Caco-2 (cell line): ENCODE data around the gene PCIF1. TPM values are rescaled to one million over a fixed set of nuclear protein-coding genes. Genes with fewer than 3 reads are reported as not detected.

Experiments used
- BruUV-seq: library from RNA; stranded (reverse); fragments of 400-500 nt; replicated peaks from 2 replicates; lab custom pipeline; 2021; lab: Mats Ljungman, UMichigan
- CTCF ChIA-PET: fragments of 300-600 bp; sonication (Branson Sonifier 250); formaldehyde crosslinking; loops from one replicate; lab custom pipeline; 2022; ENCODE audit warnings: antibody characterized with exemption; lab: Charles Lee
- POLR2A ChIA-PET: fragments of 300-600 bp; sonication (Branson Sonifier 250); formaldehyde crosslinking; loops from one replicate; lab custom pipeline; 2022; ENCODE audit warnings: antibody characterized with exemption; lab: Charles Lee
- DNase-seq, 2 experiments: peaks; one replicate each; pipeline versions ENCODE4 v3.0.0 to v3.0.0-alpha.2; 2020 to 2022
- H3K27me3 ChIP-seq: replicated peaks from 2 replicates; pipeline ENCODE4 v1.6.0; 2011; ENCODE audit warnings: low read length; ENCODE audit not compliant: control insufficient read depth, insufficient read depth
- H3K36me3 ChIP-seq: 2 replicates; pipeline ENCODE4 v1.5.1; 2011; ENCODE audit warnings: low read length; ENCODE audit not compliant: control insufficient read depth, insufficient read depth
- H3K4me1 ChIP-seq: fragments of 250-450 bp; sonication (Bioruptor Pico); 2 replicates; pipeline ENCODE4 v1.5.1; 2020; ENCODE audit warnings: mild to moderate bottlenecking
- H3K4me3 ChIP-seq: 2 replicates; pipeline ENCODE4 v1.5.1; 2011; ENCODE audit warnings: low read depth, mild to moderate bottlenecking, control low read depth, low read length
- H3K9me3 ChIP-seq: fragments of 250-450 bp; sonication (Bioruptor Pico); 2 replicates; pipeline ENCODE4 v1.5.1; 2020; ENCODE audit warnings: mild to moderate bottlenecking, moderate library complexity
- H3K27ac Mint-ChIP-seq: one replicate; pipeline ENCODE4 v1.8.0; 2022; ENCODE audit warnings: mixed read lengths; ENCODE audit not compliant: unreplicated experiment
- H3K27me3 Mint-ChIP-seq: one replicate; pipeline ENCODE4 v1.8.0; 2022; ENCODE audit warnings: mixed read lengths; ENCODE audit not compliant: insufficient read depth, unreplicated experiment
- H3K36me3 Mint-ChIP-seq: one replicate; pipeline ENCODE4 v1.8.0; 2022; ENCODE audit warnings: mild to moderate bottlenecking, mixed read lengths; ENCODE audit not compliant: insufficient read depth, unreplicated experiment
- H3K4me1 Mint-ChIP-seq: one replicate; pipeline ENCODE4 v1.8.0; 2022; ENCODE audit warnings: low read depth, mixed read lengths; ENCODE audit not compliant: unreplicated experiment
- H3K4me3 Mint-ChIP-seq: one replicate; pipeline ENCODE4 v1.8.0; 2022; ENCODE audit warnings: mild to moderate bottlenecking, moderate library complexity, mixed read lengths; ENCODE audit not compliant: unreplicated experiment
- H3K9me3 Mint-ChIP-seq: one replicate; pipeline ENCODE4 v1.8.0; 2022; ENCODE audit warnings: mixed read lengths; ENCODE audit not compliant: unreplicated experiment
- intact Hi-C: fragments of 100-400 bp; cut with micrococcal nuclease; formaldehyde crosslinking; loops from one replicate; pipeline ENCODE4 v1.10.0; 2022; ENCODE audit not compliant: unreplicated experiment
- total RNA-seq: library from RNA; stranded (reverse); gene quantifications from 2 replicates; pipeline ENCODE4 v1.2.3, GENCODE V29; 2022
- TF ChIP-seq, protein P1 (sequence below), 2 experiments: fragments of 200-600 bp in 1 of 2; IDR thresholded peaks; 1 replicate in 1 of 2; 2 replicates in 1 of 2; pipeline versions ENCODE4 v1.5.1 to v1.8.0; 2011 to 2022; ENCODE audit warnings: antibody characterized with exemption in 1 of 2, control low read depth in 1 of 2, inconsistent platforms in 1 of 2, low read depth in 1 of 2, low read length in 1 of 2, mild to moderate bottlenecking in 1 of 2, moderate library complexity in 1 of 2; ENCODE audit not compliant: insufficient read depth in 1 of 2, severe bottlenecking in 1 of 2, unreplicated experiment in 1 of 2

PCIF1 gene
- total RNA-seq, 1 experiment from 2014 or later: 75.9 TPM

DNA sequence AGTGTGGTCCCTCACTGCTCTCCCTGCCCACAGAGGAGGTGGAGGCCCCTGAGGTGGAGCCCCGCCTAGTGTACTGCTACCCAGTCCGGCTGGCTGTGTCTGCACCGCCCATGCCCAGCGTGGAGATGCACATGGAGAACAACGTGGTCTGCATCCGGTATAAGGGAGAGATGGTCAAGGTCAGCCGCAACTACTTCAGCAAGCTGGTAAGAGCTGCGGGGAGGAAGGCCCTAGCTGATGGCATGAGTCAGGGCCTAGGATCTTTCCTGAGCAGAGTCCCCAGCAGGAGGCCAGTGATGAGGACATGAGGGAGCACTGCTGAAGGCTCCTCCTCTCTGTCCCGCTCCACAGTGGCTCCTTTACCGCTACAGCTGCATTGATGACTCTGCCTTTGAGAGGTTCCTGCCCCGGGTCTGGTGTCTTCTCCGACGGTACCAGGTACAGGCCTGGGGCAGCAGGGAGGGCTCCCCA lies 11.2 kb downstream of the PCIF1 start:
- no TSS peak for BruUV-seq
- no peak overlapping the region for H3K4me3 Mint-ChIP-seq
- H3K27ac Mint-ChIP-seq: no peak overlapping the region
- ChIA-PET POLR2A (no interaction called here), CTCF (interaction anchor here (1.0 to 1.8 kb wide), 3 partner anchors 56 to 89 kb away, joined by 3 to 8 read pairs (median 3); partner anchors contain the start of genes ACOT8 and ZSWIM3)
- peaks cover 25% of the 10 kb centered on the region for H3K36me3 ChIP-seq
- H3K4me1 Mint-ChIP-seq: no peaks in the 10 kb centered on the region
- H3K9me3 ChIP-seq: no peaks in the 10 kb centered on the region
- H3K27me3 Mint-ChIP-seq: no peaks in the 10 kb centered on the region
- intact Hi-C loops: no loop called here
- DNase-seq: no peak
- TF ChIP-seq, protein P1, sequence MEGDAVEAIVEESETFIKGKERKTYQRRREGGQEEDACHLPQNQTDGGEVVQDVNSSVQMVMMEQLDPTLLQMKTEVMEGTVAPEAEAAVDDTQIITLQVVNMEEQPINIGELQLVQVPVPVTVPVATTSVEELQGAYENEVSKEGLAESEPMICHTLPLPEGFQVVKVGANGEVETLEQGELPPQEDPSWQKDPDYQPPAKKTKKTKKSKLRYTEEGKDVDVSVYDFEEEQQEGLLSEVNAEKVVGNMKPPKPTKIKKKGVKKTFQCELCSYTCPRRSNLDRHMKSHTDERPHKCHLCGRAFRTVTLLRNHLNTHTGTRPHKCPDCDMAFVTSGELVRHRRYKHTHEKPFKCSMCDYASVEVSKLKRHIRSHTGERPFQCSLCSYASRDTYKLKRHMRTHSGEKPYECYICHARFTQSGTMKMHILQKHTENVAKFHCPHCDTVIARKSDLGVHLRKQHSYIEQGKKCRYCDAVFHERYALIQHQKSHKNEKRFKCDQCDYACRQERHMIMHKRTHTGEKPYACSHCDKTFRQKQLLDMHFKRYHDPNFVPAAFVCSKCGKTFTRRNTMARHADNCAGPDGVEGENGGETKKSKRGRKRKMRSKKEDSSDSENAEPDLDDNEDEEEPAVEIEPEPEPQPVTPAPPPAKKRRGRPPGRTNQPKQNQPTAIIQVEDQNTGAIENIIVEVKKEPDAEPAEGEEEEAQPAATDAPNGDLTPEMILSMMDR (IDR thresholded peaks at IDR 0.05; ENCODE audit: insufficient read depth in 1 of 2, low read depth in 1 of 2, low read length in 1 of 2, severe bottlenecking in 1 of 2, unreplicated experiment in 1 of 2): no peak
- no peaks in the 10 kb centered on the region for H3K27me3 ChIP-seq
- peaks cover 57% of the 10 kb centered on the region for H3K36me3 Mint-ChIP-seq
- no peaks in the 10 kb centered on the region for H3K4me1 ChIP-seq
- H3K9me3 Mint-ChIP-seq: no peaks in the 10 kb centered on the region
- H3K4me3 ChIP-seq: no peak overlapping the region

DNA sequence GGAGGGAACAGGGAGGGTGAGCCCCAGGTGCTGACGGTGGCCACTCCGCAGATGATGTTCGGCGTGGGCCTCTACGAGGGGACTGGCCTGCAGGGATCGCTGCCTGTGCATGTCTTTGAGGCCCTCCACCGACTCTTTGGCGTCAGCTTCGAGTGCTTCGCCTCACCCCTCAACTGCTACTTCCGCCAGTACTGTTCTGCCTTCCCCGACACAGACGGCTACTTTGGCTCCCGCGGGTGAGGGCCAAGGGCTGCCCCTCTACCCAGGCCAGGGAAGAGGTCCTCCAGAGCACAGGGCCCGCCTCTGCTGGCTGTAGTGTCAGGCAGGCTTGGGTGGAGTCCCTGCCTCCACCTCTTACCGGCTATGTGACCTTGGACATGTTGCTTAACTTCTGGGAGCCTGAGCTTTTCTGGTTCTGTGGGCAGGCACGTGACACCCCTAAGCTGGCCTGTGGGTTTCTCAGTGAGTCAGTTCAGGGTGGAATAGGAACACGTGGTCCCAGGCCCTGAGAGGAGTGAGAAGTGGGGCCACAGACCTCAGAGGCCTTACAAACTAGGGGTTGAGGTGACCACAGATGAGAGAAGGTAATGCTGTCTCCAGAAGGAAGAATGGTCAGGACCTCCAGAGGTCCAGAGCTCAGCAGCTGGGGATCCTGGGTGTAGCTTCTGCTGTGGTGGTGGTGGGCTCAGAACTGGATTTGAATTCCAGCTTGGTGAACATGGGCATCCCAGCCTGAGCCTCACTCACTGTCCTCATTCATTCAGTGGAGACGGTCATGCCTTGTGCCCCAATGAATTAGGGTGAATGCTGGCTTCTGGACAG lies 11.9 kb downstream of the PCIF1 start:
- Mint-ChIP-seq H3K4me1 (no peaks in the 10 kb centered on the region), H3K36me3 (peaks cover 64% of the 10 kb centered on the region), H3K4me3 (no peak overlapping the region), H3K27me3 (no peaks in the 10 kb centered on the region), H3K27ac (no peak overlapping the region), H3K9me3 (no peaks in the 10 kb centered on the region)
- POLR2A ChIA-PET: interaction anchor here (1.0 kb wide), 1 partner anchor 13 kb away, joined by 3 read pairs; no protein-coding TSS in a partner anchor
- DNase-seq: no peak
- peaks cover 25% of the 10 kb centered on the region for H3K36me3 ChIP-seq
- TF ChIP-seq, protein P1 (IDR thresholded peaks at IDR 0.05; ENCODE audit: insufficient read depth in 1 of 2, low read depth in 1 of 2, low read length in 1 of 2, severe bottlenecking in 1 of 2, unreplicated experiment in 1 of 2): no peak
- no peaks in the 10 kb centered on the region for H3K27me3 ChIP-seq
- no peaks in the 10 kb centered on the region for H3K4me1 ChIP-seq
- intact Hi-C loops: no loop called here
- no peak overlapping the region for H3K4me3 ChIP-seq
- BruUV-seq: no TSS peak
- H3K9me3 ChIP-seq: no peaks in the 10 kb centered on the region
- CTCF ChIA-PET: interaction anchor here (0.6 to 1.2 kb wide), 3 partner anchors 15 to 56 kb away, joined by 3 to 4 read pairs (median 3); no protein-coding TSS in a partner anchor

DNA sequence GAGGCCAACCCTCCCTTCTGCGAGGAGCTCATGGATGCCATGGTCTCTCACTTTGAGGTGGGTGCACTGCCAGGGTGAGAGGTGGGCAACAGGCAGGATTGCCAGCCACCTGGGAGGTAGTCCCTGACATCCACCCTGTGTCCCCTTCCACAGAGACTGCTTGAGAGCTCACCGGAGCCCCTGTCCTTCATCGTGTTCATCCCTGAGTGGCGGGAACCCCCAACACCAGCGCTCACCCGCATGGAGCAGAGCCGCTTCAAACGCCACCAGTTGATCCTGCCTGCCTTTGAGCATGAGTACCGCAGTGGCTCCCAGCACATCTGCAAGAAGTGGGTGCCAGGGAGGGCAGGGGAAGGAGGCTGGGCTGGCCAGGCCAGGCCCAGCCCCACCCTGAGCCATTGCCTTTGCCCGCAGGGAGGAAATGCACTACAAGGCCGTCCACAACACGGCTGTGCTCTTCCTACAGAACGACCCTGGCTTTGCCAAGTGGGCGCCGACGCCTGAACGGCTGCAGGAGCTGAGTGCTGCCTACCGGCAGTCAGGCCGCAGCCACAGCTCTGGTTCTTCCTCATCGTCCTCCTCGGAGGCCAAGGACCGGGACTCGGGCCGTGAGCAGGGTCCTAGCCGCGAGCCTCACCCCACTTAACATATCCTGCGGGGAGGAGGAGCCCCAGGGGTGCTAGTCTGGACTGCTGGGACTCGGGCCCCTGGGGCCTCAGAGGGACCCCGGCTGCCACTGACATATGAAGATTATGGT lies 12.8 kb downstream of the PCIF1 start:
- Mint-ChIP-seq H3K4me3 (no peak overlapping the region), H3K4me1 (no peaks in the 10 kb centered on the region), H3K9me3 (no peaks in the 10 kb centered on the region), H3K27ac (no peak overlapping the region), H3K27me3 (no peaks in the 10 kb centered on the region), H3K36me3 (peaks cover 71% of the 10 kb centered on the region)
- no peak overlapping the region for H3K4me3 ChIP-seq
- TF ChIP-seq, protein P1 (IDR thresholded peaks at IDR 0.05; ENCODE audit: insufficient read depth in 1 of 2, low read depth in 1 of 2, low read length in 1 of 2, severe bottlenecking in 1 of 2, unreplicated experiment in 1 of 2): no peak
- H3K27me3 ChIP-seq: no peaks in the 10 kb centered on the region
- DNase-seq: no peak
- peaks cover 30% of the 10 kb centered on the region for H3K36me3 ChIP-seq
- ChIA-PET CTCF (interaction anchor here (0.6 to 1.3 kb wide), 4 partner anchors 12 to 57 kb away, joined by 3 to 5 read pairs (median 4); no protein-coding TSS in a partner anchor), POLR2A (interaction anchor here (0.6 to 1.0 kb wide), 3 partner anchors 10 to 14 kb away, joined by 3 to 5 read pairs (median 4); no protein-coding TSS in a partner anchor)
- no TSS peak for BruUV-seq
- intact Hi-C loops: no loop called here
- H3K4me1 ChIP-seq: no peaks in the 10 kb centered on the region
- no peaks in the 10 kb centered on the region for H3K9me3 ChIP-seq
